SU-DHL-6 (cell line): ENCODE results near the gene CRISPLD2.

Source experiments
- CTCF ChIP-seq: fragments of 200-600 bp; sonication (generic); IDR thresholded peaks from one replicate; pipeline ENCODE4 v1.5.1; 2017; ENCODE audit warnings: antibody characterized with exemption, mild to moderate bottlenecking, low read length, moderate library complexity; ENCODE audit not compliant: insufficient read depth, poor library complexity, severe bottlenecking
- EZH2phosphoT487 ChIP-seq: fragments of 200-600 bp; sonication (generic), shearing (Covaris generic); conservative IDR thresholded peaks from 2 replicates; pipeline ENCODE4 v1.6.1; 2018; ENCODE audit warnings: mild to moderate bottlenecking, antibody characterized with exemption, low read length, moderate library complexity, mixed read lengths

- no peak for TF ChIP-seq CTCF
- TF ChIP-seq EZH2phosphoT487, result no peak
Observed at GRCh38 chr16:84927621-84928591, 108.1 kb downstream of the CRISPLD2 start.
